ENCODE data around the gene CTIF. TPM values are rescaled to one million over a fixed set of nuclear protein-coding genes. Genes with fewer than 3 reads are reported as not detected.

The CTIF gene
- polyA plus RNA-seq, 3 donors: 0.38 to 8.7 (median 1.2) TPM

DNA sequence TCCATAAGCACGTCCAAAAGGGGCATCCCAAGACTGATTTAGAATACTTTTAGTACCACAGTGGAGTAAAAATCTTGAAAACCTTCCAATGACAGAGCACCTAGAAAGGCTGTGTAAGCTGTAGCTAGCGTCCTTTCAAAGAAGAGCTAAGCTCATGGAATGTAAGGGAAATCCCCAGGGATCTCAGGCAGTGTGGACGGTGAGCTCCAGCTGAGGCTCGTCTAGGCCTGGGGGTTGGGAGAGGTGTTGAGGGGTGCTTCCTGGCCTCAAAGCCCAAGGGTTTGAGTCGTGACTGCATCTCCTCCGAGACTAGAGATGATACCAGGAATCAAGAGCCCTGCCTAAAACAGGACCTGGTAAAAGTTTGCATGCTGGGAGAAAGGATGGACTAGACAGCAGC, 7.6 kb downstream of the CTIF start:
- H3K4me3 Mint-ChIP-seq: no peak overlapping the region
- no peak for TF ChIP-seq CTCF (IDR thresholded peaks at IDR 0.05)
- Histone ChIP-seq H3K9me3 (replicated peaks in 1 of 2; ENCODE audit: control insufficient read depth in 1 of 2, insufficient read depth in 1 of 2, low read length in 2 of 2) (no peaks in the 10 kb centered on the region), H3K9ac (ENCODE audit: insufficient read depth, low read length, poor library complexity, severe bottlenecking) (no peak overlapping the region), H3K79me2 (ENCODE audit: insufficient read depth, low read length) (no peaks in the 10 kb centered on the region), H3K27me3 (ENCODE audit: control insufficient read depth in 2 of 2, insufficient read depth in 2 of 2, low read length in 2 of 2) (no peaks in the 10 kb centered on the region), H2AFZ (ENCODE audit: insufficient read depth, low read depth, low read length, poor library complexity, severe bottlenecking) (no peak overlapping the region), H3K36me3 (replicated peaks in 1 of 2; ENCODE audit: control insufficient read depth in 1 of 2, insufficient read depth in 2 of 2, low read length in 2 of 2) (no peaks in the 10 kb centered on the region), H3K4me1 (ENCODE audit: control insufficient read depth in 1 of 2, insufficient read depth in 2 of 2, low read length in 2 of 2) (peaks cover 18 to 27% of the 10 kb centered on the region in 2 donors), H3K4me3 (replicated peaks in 1 of 3; ENCODE audit: low read depth in 2 of 3, low read length in 3 of 3) (no peak overlapping the region), H3K4me2 (replicated peaks; ENCODE audit: extremely low read depth, low read length, poor library complexity, severe bottlenecking) (no peak overlapping the region), H4K20me1 (ENCODE audit: insufficient read depth, low read length) (peaks cover 90% of the 10 kb centered on the region), H3K27ac (ENCODE audit: low read depth in 1 of 2, low read length in 2 of 2) (no peak overlapping the region)
- peaks cover 2 to 30% of the 10 kb centered on the region in 2 donors for H3K36me3 Mint-ChIP-seq
- DNase-seq: no peak
- H3K27ac Mint-ChIP-seq: no peak overlapping the region
- intact Hi-C loops (cut with micrococcal nuclease): no loop called here
- peaks cover 5 to 13% (median 9%) of the 10 kb centered on the region in 3 donors for H3K27me3 Mint-ChIP-seq (ENCODE audit: low read depth in 3 of 3)
- peaks cover 40% of the 10 kb centered on the region for H3K4me1 Mint-ChIP-seq
- H3K9me3 Mint-ChIP-seq: peaks cover 0 to 2% (median 0%) of the 10 kb centered on the region in 7 donors
- WGBS (ENCODE audit: insufficient coverage): 86% methylated on average over 4 of the region's 6 CpGs

DNA sequence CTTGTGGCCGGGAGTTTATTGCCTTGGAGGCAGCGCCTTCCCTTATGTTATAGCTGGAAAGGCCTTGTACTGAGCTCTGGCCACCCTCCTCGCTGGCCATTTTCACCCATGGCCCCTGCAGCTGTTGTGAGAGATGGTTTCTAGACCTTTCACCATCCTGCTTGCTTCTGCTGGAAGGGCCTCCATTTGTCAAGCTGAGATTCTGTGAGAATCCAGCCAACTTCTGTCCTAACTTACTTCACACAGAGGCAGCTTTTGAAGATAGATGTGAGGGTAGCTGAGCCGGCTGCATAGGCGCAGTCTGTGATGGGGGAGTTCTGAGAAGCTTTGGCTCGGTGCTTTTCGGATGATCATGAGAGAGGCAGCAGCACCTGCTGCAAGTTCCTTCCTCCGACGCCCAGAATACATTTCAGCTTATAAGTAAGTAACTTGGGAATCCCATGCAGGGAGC, 8.7 kb downstream of the CTIF start:
- Histone ChIP-seq H3K27me3 (ENCODE audit: control insufficient read depth in 2 of 2, insufficient read depth in 2 of 2, low read length in 2 of 2) (no peaks in the 10 kb centered on the region), H3K27ac (ENCODE audit: low read depth in 1 of 2, low read length in 2 of 2) (no peak overlapping the region), H3K4me3 (replicated peaks in 1 of 3; ENCODE audit: low read depth in 2 of 3, low read length in 3 of 3) (no peak overlapping the region), H3K9me3 (replicated peaks in 1 of 2; ENCODE audit: control insufficient read depth in 1 of 2, insufficient read depth in 1 of 2, low read length in 2 of 2) (no peaks in the 10 kb centered on the region), H2AFZ (ENCODE audit: insufficient read depth, low read depth, low read length, poor library complexity, severe bottlenecking) (no peak overlapping the region), H3K9ac (ENCODE audit: insufficient read depth, low read length, poor library complexity, severe bottlenecking) (no peak overlapping the region), H4K20me1 (ENCODE audit: insufficient read depth, low read length) (peaks cover 78% of the 10 kb centered on the region), H3K4me1 (ENCODE audit: control insufficient read depth in 1 of 2, insufficient read depth in 2 of 2, low read length in 2 of 2) (peaks cover 13 to 21% of the 10 kb centered on the region in 2 donors), H3K79me2 (ENCODE audit: insufficient read depth, low read length) (no peaks in the 10 kb centered on the region), H3K4me2 (replicated peaks; ENCODE audit: extremely low read depth, low read length, poor library complexity, severe bottlenecking) (no peak overlapping the region), H3K36me3 (replicated peaks in 1 of 2; ENCODE audit: control insufficient read depth in 1 of 2, insufficient read depth in 2 of 2, low read length in 2 of 2) (no peaks in the 10 kb centered on the region)
- 100% methylated on average over 5 of the region's 9 CpGs for WGBS (ENCODE audit: insufficient coverage)
- DNase-seq: no peak
- H3K9me3 Mint-ChIP-seq: peaks cover 0 to 5% (median 0%) of the 10 kb centered on the region in 7 donors
- no peak overlapping the region for H3K4me3 Mint-ChIP-seq
- intact Hi-C loops (cut with micrococcal nuclease): no loop called here
- peaks cover 35% of the 10 kb centered on the region for H3K4me1 Mint-ChIP-seq
- H3K27ac Mint-ChIP-seq: no peak overlapping the region
- peaks cover 4 to 33% of the 10 kb centered on the region in 2 donors for H3K36me3 Mint-ChIP-seq
- peaks cover 5 to 13% (median 9%) of the 10 kb centered on the region in 3 donors for H3K27me3 Mint-ChIP-seq (ENCODE audit: low read depth in 3 of 3)
- no peak for TF ChIP-seq CTCF (IDR thresholded peaks at IDR 0.05)
